Measurements from ENCODE around the gene PIGU. TPM values are rescaled to one million over a fixed set of nuclear protein-coding genes. Genes with fewer than 3 reads are reported as not detected.

The PIGU gene
- total and polyA plus RNA-seq, 2 of the 13 experiments (the other 11 are each of a cell fraction or from before 2014, with no cell fraction given) = 45.5 to 231 TPM

DNA sequence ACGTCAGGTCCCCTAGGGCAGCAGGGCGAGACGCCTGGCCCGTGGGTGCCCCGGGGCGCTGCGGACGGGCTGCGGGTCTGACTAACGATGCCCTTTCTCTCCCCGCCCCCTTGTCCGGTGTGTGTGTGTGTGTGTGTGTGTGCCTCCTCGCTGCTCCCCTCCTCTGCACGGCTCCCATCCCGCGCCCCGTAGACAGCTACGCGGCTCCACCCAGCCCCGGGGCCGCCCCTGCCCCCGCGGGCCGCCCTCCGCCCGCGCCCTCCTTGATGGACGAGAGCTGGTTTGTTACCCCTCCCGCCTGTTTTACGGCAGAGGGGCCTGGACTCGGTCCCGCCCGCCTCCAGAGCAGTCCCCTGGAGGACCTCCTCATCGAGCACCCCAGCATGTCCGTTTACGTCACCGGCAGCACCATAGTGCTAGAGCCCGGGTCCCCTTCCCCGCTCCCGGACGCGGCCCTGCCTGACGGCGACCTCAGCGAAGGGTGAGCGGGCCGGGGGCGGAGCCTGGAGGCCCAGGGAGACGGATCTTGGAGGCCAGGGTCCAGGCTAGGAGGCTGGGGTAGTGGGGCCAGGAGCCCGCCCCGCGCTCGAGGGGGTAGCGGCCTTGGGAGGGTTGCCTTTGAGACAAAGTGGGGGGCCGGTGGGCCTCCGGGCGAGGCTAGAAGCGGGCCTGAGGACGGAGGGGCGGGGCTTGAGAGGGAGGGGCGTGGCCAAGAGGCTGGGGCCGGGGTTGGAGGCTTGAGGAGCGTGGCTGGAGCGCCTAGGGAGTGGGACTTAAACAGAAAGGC lies 32.3 kb upstream of the PIGU start (continued):
- TF ChIP-seq ZBTB3 (CRISPR knock-in tag; IDR thresholded peaks at IDR 0.05; ENCODE audit: borderline replicate concordance, low read depth) = no peak
- peak; percentile 42; the same call in 1 of the 2 replicates for TF ChIP-seq HIVEP1 (CRISPR knock-in tag; IDR thresholded peaks at IDR 0.05)
- peak; percentile 6 for TF ChIP-seq RBM39 (IDR thresholded peaks at IDR 0.05; ENCODE audit: low read depth, low read length, poor library complexity, severe bottlenecking)
- TF ChIP-seq, protein P1, sequence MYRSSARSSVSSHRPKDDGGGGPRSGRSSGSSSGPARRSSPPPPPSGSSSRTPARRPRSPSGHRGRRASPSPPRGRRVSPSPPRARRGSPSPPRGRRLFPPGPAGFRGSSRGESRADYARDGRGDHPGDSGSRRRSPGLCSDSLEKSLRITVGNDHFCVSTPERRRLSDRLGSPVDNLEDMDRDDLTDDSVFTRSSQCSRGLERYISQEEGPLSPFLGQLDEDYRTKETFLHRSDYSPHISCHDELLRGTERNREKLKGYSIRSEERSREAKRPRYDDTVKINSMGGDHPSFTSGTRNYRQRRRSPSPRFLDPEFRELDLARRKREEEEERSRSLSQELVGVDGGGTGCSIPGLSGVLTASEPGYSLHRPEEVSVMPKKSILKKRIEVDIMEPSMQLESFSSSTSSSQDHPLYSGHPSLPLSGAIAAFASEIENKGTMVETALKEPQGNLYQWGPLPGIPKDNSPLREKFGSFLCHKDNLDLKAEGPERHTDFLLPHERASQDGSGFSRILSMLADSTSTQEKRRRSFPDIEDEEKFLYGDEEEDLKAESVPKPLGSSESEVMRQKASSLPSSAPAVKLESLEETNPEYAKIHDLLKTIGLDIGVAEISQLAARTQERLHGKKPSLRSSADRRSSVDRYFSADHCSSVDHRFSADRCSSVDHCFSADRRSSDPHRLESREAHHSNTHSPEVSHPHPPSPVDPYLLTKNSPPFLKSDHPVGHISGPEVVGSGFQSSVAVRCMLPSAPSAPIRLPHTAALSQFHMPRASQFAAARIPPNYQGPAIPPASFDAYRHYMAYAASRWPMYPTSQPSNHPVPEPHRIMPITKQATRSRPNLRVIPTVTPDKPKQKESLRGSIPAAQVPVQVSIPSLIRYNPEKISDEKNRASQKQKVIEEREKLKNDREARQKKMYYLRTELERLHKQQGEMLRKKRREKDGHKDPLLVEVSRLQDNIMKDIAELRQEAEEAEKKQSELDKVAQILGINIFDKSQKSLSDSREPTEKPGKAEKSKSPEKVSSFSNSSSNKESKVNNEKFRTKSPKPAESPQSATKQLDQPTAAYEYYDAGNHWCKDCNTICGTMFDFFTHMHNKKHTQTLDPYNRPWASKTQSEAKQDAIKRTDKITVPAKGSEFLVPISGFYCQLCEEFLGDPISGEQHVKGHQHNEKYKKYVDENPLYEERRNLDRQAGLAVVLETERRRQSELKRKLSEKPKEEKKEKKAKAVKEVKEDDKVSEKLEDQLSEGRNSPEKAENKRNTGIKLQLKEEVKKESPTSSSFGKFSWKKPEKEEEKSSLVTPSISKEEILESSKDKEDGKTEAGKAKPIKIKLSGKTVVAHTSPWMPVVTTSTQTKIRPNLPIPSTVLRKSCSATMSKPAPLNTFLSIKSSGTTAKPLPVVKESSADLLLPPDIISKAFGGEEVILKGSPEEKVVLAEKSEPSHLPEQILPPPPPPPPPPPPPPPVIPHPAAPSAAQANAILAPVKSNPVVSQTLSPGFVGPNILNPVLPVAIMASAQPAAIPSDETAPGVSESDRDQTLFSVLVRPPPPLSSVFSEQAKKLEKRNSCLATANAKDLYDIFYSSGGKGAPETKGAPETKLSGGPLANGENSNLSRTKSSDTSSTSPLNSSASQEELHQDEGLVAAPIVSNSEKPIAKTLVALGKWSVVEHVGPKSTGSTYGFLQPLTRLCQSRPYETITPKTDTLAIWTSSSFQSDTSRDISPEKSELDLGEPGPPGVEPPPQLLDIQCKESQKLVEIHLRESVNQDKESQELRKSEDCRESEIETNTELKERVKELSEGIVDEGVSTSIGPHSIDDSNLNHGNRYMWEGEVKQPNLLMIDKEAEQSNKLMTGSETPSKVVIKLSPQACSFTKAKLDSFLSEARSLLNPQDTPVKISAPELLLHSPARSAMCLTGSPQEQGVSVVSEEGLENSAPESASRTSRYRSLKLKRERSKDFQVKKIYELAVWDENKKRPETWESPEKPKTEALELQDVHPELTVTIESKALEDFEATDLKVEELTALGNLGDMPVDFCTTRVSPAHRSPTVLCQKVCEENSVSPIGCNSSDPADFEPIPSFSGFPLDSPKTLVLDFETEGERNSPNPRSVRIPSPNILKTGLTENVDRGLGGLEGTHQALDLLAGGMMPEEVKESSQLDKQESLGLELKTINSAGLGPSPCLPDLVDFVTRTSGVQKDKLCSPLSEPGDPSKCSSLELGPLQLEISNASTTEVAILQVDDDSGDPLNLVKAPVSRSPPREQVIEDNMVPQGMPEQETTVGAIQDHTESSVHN (CRISPR knock-in tag; IDR thresholded peaks at IDR 0.05) = no peak
- TF ChIP-seq, protein P2, sequence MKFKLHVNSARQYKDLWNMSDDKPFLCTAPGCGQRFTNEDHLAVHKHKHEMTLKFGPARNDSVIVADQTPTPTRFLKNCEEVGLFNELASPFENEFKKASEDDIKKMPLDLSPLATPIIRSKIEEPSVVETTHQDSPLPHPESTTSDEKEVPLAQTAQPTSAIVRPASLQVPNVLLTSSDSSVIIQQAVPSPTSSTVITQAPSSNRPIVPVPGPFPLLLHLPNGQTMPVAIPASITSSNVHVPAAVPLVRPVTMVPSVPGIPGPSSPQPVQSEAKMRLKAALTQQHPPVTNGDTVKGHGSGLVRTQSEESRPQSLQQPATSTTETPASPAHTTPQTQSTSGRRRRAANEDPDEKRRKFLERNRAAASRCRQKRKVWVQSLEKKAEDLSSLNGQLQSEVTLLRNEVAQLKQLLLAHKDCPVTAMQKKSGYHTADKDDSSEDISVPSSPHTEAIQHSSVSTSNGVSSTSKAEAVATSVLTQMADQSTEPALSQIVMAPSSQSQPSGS (CRISPR knock-in tag; IDR thresholded peaks at IDR 0.05) = no peak
- TF ChIP-seq DNMT3B (CRISPR knock-in tag; conservative IDR thresholded peaks at IDR 0.05) = no peak
